Vagina (tissue), 2 donors: Measurements from ENCODE around the gene NIT1.

ENCODE experiments used
- POLR2A ChIP-seq, 2 donors: fragments of 450-650 bp; IDR thresholded peaks; one replicate each; pipeline ENCODE4 v1.6.1; 2017; ENCODE audit warnings: antibody characterized with exemption in 2 of 2, mild to moderate bottlenecking in 2 of 2, moderate library complexity in 2 of 2
- POLR2AphosphoS5 ChIP-seq, 2 donors: sonication (generic); formaldehyde crosslinking; IDR thresholded peaks; one replicate each; pipeline ENCODE4 v1.9.0; 2017; ENCODE audit warnings: antibody characterized with exemption in 2 of 2, mild to moderate bottlenecking in 2 of 2, low read depth in 1 of 2; ENCODE audit not compliant: insufficient read depth in 1 of 2
- TF ChIP-seq, protein P1 (sequence below), 3 experiments: fragments of 450-650 bp in 2 of 3; fragments of 200-600 bp in 1 of 3; sonication (generic) in 1 of 3; IDR thresholded peaks; one replicate each; pipeline ENCODE4 v1.5.1; 2017 to 2019; ENCODE audit warnings: antibody characterized with exemption in 3 of 3, mild to moderate bottlenecking in 2 of 3, moderate library complexity in 2 of 3

DNA sequence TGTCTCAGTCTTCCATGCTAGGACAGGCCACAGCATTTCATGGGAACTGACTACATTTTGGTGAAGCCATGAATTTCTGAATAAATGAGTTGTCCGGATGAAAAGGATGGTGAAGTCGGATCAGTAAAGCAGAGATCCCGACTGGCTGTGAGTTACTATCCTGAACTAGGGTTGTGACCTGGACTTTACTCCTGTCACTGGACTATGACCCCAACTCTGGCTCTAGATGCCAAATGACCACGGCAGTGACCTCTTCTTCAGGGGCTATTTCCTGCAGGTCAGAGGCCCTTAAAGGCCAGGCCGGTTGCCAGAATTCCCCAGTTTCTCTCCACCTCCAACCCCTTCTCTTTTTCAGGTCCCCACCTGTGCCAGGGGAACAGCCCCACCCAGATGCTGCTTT is 26.8 kb upstream of the NIT1 start:
- TF ChIP-seq, protein P1, sequence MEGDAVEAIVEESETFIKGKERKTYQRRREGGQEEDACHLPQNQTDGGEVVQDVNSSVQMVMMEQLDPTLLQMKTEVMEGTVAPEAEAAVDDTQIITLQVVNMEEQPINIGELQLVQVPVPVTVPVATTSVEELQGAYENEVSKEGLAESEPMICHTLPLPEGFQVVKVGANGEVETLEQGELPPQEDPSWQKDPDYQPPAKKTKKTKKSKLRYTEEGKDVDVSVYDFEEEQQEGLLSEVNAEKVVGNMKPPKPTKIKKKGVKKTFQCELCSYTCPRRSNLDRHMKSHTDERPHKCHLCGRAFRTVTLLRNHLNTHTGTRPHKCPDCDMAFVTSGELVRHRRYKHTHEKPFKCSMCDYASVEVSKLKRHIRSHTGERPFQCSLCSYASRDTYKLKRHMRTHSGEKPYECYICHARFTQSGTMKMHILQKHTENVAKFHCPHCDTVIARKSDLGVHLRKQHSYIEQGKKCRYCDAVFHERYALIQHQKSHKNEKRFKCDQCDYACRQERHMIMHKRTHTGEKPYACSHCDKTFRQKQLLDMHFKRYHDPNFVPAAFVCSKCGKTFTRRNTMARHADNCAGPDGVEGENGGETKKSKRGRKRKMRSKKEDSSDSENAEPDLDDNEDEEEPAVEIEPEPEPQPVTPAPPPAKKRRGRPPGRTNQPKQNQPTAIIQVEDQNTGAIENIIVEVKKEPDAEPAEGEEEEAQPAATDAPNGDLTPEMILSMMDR (IDR thresholded peaks at IDR 0.05): no peak
- TF ChIP-seq POLR2AphosphoS5 (IDR thresholded peaks at IDR 0.05; ENCODE audit: insufficient read depth in 1 of 2, low read depth in 1 of 2) (no peak), POLR2A (IDR thresholded peaks at IDR 0.05) (no peak)
